Astrocyte (in vitro differentiated cells and primary cell): ENCODE measurements around the gene FAM161B. TPM values are rescaled to one million over a fixed set of nuclear protein-coding genes. Genes with fewer than 3 reads are reported as not detected.

Experiments
- DNase-seq: peaks from one replicate; pipeline ENCODE4 v3.0.0-alpha.2; 2010; ENCODE audit warnings: low read depth
- FAIRE-seq: peaks from 2 replicates; lab custom pipeline; 2011; peaks lifted over from hg19 to GRCh38; lab: Jason Lieb, UNC
- H2AFZ ChIP-seq: 2 replicates; pipeline ENCODE4 v1.6.0; 2012; ENCODE audit warnings: low read depth, low read length, inconsistent platforms
- H3K27ac ChIP-seq: 2 replicates; pipeline ENCODE4 v1.5.1; 2011; ENCODE audit warnings: low read depth, low read length, inconsistent platforms
- H3K27me3 ChIP-seq: 2 replicates; pipeline ENCODE4 v1.6.0; 2011; ENCODE audit warnings: low read length, inconsistent platforms; ENCODE audit not compliant: insufficient read depth
- H3K36me3 ChIP-seq: 2 replicates; pipeline ENCODE4 v1.5.1; 2011; ENCODE audit warnings: low read length, inconsistent platforms; ENCODE audit not compliant: insufficient read depth
- H3K4me1 ChIP-seq: 2 replicates; pipeline ENCODE4 v1.5.1; 2011; ENCODE audit warnings: low read length, inconsistent platforms; ENCODE audit not compliant: insufficient read depth
- H3K4me2 ChIP-seq: 2 replicates; pipeline ENCODE4 v1.6.0; 2012; ENCODE audit warnings: low read length, inconsistent platforms
- H3K4me3 ChIP-seq: 2 replicates; pipeline ENCODE4 v1.5.1; 2011; ENCODE audit warnings: low read depth, mild to moderate bottlenecking, low read length, inconsistent platforms; ENCODE audit not compliant: insufficient read depth
- H3K79me2 ChIP-seq: 2 replicates; pipeline ENCODE4 v1.6.0; 2012; ENCODE audit warnings: mild to moderate bottlenecking, low read length, inconsistent platforms; ENCODE audit not compliant: insufficient read depth
- H3K9ac ChIP-seq: 2 replicates; pipeline ENCODE4 v1.6.0; 2012; ENCODE audit warnings: mild to moderate bottlenecking, low read length, inconsistent platforms
- H3K9me3 ChIP-seq: 2 replicates; pipeline ENCODE4 v1.5.1; 2012; ENCODE audit warnings: low read depth, mild to moderate bottlenecking, low read length, inconsistent platforms; ENCODE audit not compliant: insufficient read depth
- H4K20me1 ChIP-seq: 2 replicates; pipeline ENCODE4 v1.6.0; 2012; ENCODE audit warnings: low read length, inconsistent platforms; ENCODE audit not compliant: insufficient read depth
- H3K27ac Mint-ChIP-seq: one replicate; pipeline ENCODE4 v1.8.0; 2021; ENCODE audit warnings: mild to moderate bottlenecking, mixed read lengths; ENCODE audit not compliant: unreplicated experiment
- H3K27me3 Mint-ChIP-seq: one replicate; pipeline ENCODE4 v1.8.0; 2021; ENCODE audit warnings: low read depth, mixed read lengths; ENCODE audit not compliant: unreplicated experiment
- H3K36me3 Mint-ChIP-seq: one replicate; pipeline ENCODE4 v1.8.0; 2021; ENCODE audit warnings: low read depth, mixed read lengths; ENCODE audit not compliant: unreplicated experiment
- H3K4me1 Mint-ChIP-seq: one replicate; pipeline ENCODE4 v1.8.0; 2021; ENCODE audit warnings: low read depth, mixed read lengths; ENCODE audit not compliant: unreplicated experiment
- H3K4me3 Mint-ChIP-seq: one replicate; pipeline ENCODE4 v1.8.0; 2021; ENCODE audit warnings: mild to moderate bottlenecking, moderate library complexity, mixed read lengths; ENCODE audit not compliant: unreplicated experiment
- H3K9me3 Mint-ChIP-seq: one replicate; pipeline ENCODE4 v1.8.0; 2021; ENCODE audit warnings: mild to moderate bottlenecking, mixed read lengths; ENCODE audit not compliant: unreplicated experiment
- CTCF ChIP-seq: IDR thresholded peaks from 2 replicates; pipeline ENCODE4 v1.5.1; 2011; ENCODE audit warnings: low read depth, mild to moderate bottlenecking, inconsistent platforms, low read length, moderate library complexity; ENCODE audit not compliant: insufficient read depth
- EZH2 ChIP-seq: IDR thresholded peaks from 2 replicates; pipeline ENCODE4 v1.6.1; 2012; ENCODE audit warnings: mild to moderate bottlenecking, low read length, inconsistent platforms; ENCODE audit not compliant: insufficient read depth
- total RNA-seq: library from RNA; stranded (reverse); gene quantifications from 2 replicates; pipeline ENCODE4 v1.2.1, GENCODE V29; 2021

The FAM161B gene
- total RNA-seq, 1 donor from 2014 or later, result 2.6 TPM

DNA sequence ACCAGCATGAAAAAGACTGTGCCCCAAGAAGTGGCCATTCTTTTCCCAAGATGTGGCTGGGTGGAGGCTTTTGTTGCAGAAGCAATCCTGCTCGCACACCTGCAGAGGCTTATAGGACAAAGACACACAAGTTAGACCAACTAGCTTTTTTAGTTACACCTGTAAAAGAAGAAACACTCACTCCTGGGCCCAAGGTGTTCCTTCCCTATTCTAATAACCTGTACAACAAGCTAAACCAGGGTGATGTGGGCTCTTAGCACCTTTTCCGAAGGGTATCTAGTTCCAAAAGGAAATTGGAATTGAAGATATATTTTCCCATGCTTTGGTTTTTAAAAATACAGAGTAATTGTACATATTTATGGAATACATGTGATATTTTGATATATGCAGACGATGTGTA lies 38.2 kb upstream of the FAM161B start:
- FAIRE-seq (no peak), DNase-seq (no peak)
- Histone ChIP-seq H2AFZ (no peak overlapping the region), H3K36me3 (peaks cover 13% of the 10 kb centered on the region), H3K27ac (no peak overlapping the region), H3K27me3 (no peaks in the 10 kb centered on the region), H3K4me3 (no peak overlapping the region), H3K79me2 (no peaks in the 10 kb centered on the region), H3K4me2 (no peak overlapping the region), H3K4me1 (no peaks in the 10 kb centered on the region), H4K20me1 (no peaks in the 10 kb centered on the region), H3K9ac (no peak overlapping the region), H3K9me3 (no peaks in the 10 kb centered on the region)
- Mint-ChIP-seq H3K9me3 (no peaks in the 10 kb centered on the region), H3K27me3 (no peaks in the 10 kb centered on the region), H3K27ac (no peak overlapping the region), H3K36me3 (peaks cover 11% of the 10 kb centered on the region), H3K4me1 (no peaks in the 10 kb centered on the region), H3K4me3 (no peak overlapping the region)
- TF ChIP-seq CTCF (no peak), EZH2 (no peak)

DNA sequence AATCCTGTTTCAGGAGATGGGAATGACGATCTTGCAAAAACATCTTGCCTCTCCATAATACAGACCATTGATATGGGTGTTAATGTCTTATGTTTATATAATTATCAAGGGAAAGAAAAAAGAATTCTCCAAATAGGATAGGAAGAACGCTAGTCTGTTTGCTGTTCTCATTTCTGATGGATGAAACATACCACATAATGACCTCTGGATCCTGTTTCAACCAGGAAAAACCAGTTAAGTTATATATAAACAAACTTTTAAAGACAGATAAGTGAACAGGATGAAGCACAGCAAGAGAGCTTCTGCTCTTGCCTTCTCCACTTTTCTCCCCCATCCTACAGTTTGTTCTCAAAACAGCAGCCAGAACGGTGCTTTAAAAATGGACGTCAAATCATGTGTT lies 28.0 kb upstream of the FAM161B start:
- no peak for FAIRE-seq
- Mint-ChIP-seq H3K4me1 (peaks cover 2% of the 10 kb centered on the region), H3K36me3 (peaks cover 5% of the 10 kb centered on the region), H3K27me3 (no peaks in the 10 kb centered on the region), H3K27ac (no peak overlapping the region), H3K9me3 (peaks cover 2% of the 10 kb centered on the region), H3K4me3 (no peak overlapping the region)
- no peak overlapping the region for H3K27ac ChIP-seq
- peak overlapping the region; percentile 9 for H3K4me2 ChIP-seq
- peaks cover 2% of the 10 kb centered on the region for H3K36me3 ChIP-seq
- no peaks in the 10 kb centered on the region for H4K20me1 ChIP-seq
- DNase-seq, result peak; percentile 38
- H3K9ac ChIP-seq, result no peak overlapping the region
- no peak overlapping the region for H3K4me3 ChIP-seq
- H3K4me1 ChIP-seq, result peaks cover 3% of the 10 kb centered on the region
- no peak overlapping the region for H2AFZ ChIP-seq
- H3K79me2 ChIP-seq, result no peaks in the 10 kb centered on the region
- H3K27me3 ChIP-seq, result no peaks in the 10 kb centered on the region
- TF ChIP-seq CTCF (no peak), EZH2 (no peak)
- no peaks in the 10 kb centered on the region for H3K9me3 ChIP-seq

DNA sequence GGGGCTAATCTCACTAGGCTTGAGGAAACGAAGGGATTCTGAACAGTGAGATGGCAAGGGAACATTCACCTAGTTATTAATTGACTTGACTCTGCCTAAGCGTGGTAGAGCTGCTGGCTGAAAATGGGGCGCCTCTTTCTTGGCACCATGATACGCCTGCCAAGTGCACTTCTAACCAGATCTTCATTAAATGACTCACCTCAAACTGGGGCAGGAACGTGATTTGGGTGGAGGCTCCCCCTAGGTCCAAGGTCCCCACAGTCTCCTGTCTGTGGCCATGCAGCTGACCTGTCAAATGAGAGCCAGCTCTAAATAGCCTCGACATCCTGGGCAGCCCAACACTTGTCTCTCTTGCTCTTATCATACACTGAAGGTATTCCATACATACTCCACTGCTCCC lies 26.2 kb upstream of the FAM161B start:
- Mint-ChIP-seq H3K27me3 (no peaks in the 10 kb centered on the region), H3K4me1 (peaks cover 2% of the 10 kb centered on the region), H3K36me3 (peaks cover 5% of the 10 kb centered on the region), H3K4me3 (no peak overlapping the region), H3K27ac (no peak overlapping the region), H3K9me3 (peaks cover 2% of the 10 kb centered on the region)
- Histone ChIP-seq H3K4me1 (peaks cover 3% of the 10 kb centered on the region), H3K4me3 (no peak overlapping the region), H3K9ac (no peak overlapping the region), H3K27me3 (no peaks in the 10 kb centered on the region), H4K20me1 (no peaks in the 10 kb centered on the region), H3K36me3 (peaks cover 3% of the 10 kb centered on the region), H3K27ac (no peak overlapping the region), H3K9me3 (no peaks in the 10 kb centered on the region), H2AFZ (no peak overlapping the region), H3K79me2 (no peaks in the 10 kb centered on the region), H3K4me2 (no peak overlapping the region)
- DNase-seq (no peak), FAIRE-seq (no peak)
- TF ChIP-seq CTCF (no peak), EZH2 (no peak)
